Raji (cell line): ENCODE measurements around the gene SNX8.

Experiments used
- POLR2A ChIP-seq: IDR thresholded peaks from 2 replicates; pipeline ENCODE4 v1.6.1; 2011; ENCODE audit warnings: low read depth, low read length, control low read depth; ENCODE audit not compliant: insufficient read depth

SNX8 gene

GRCh38 chr7:2213551-2214215 is 100.6 kb downstream of the SNX8 start:
- TF ChIP-seq POLR2A: no peak

GRCh38 chr7:2212906-2213305 is 101.3 kb downstream of the SNX8 start:
- no peak for TF ChIP-seq POLR2A

- TF ChIP-seq POLR2A: no peak
Observed at GRCh38 chr7:2211926-2212325, 102.3 kb downstream of the SNX8 start.

GRCh38 chr7:2211259-2211880 is 102.9 kb downstream of the SNX8 start:
- TF ChIP-seq POLR2A: no peak

GRCh38 chr7:2210551-2211258 is 103.5 kb downstream of the SNX8 start:
- no peak for TF ChIP-seq POLR2A

- TF ChIP-seq POLR2A: no peak
Observed at GRCh38 chr7:2209961-2210323, 104.3 kb downstream of the SNX8 start.

GRCh38 chr7:2209146-2209960 is 104.9 kb downstream of the SNX8 start:
- no peak for TF ChIP-seq POLR2A

- no peak for TF ChIP-seq POLR2A
Observed at GRCh38 chr7:2208712-2209111, 105.5 kb downstream of the SNX8 start.

- no peak for TF ChIP-seq POLR2A
Observed at GRCh38 chr7:2205036-2205780, 109.0 kb downstream of the SNX8 start.

- TF ChIP-seq POLR2A: no peak
Observed at GRCh38 chr7:2204446-2204845, 109.8 kb downstream of the SNX8 start.

GRCh38 chr7:2203766-2204300 is 110.4 kb downstream of the SNX8 start:
- TF ChIP-seq POLR2A: no peak

GRCh38 chr7:2202901-2203765 is 111.1 kb downstream of the SNX8 start:
- no peak for TF ChIP-seq POLR2A

- no peak for TF ChIP-seq POLR2A
Observed at GRCh38 chr7:2202361-2202761, 111.9 kb downstream of the SNX8 start.
